Stomach (tissue), 9 donors: Measurements from ENCODE around the gene SCARF1. TPM values are rescaled to one million over a fixed set of nuclear protein-coding genes. Genes with fewer than 3 reads are reported as not detected.
A peak's percentile ranks its signal among the peaks of the same experiment; 100 is the strongest.

Experiments used
- DNase-seq, 2 donors: peaks; one replicate each; pipeline versions ENCODE4 v3.0.0 to v3.0.0-alpha.2; 2013 to 2019
- H3K27ac ChIP-seq, 5 donors: fragments of 200-600 bp in 4 of 5; sonication (generic) in 4 of 5; one replicate each; pipeline ENCODE4 v1.5.1; 2013 to 2019; ENCODE audit warnings: mild to moderate bottlenecking in 1 of 5, moderate library complexity in 1 of 5
- H3K27me3 ChIP-seq, 3 donors: fragments of 200-600 bp; sonication (generic); one replicate each; pipeline ENCODE4 v1.5.1; 2017 to 2019; ENCODE audit warnings: mixed run types in 1 of 3
- H3K36me3 ChIP-seq, 4 donors: fragments of 200-600 bp; sonication (generic); 1 replicate in 3 of 4; 2 replicates in 1 of 4; pipeline ENCODE4 v1.5.1; 2016 to 2019
- H3K4me1 ChIP-seq, 4 donors: fragments of 200-600 bp; sonication (generic); one replicate each; pipeline ENCODE4 v1.5.1; 2016 to 2019
- H3K4me3 ChIP-seq, 4 donors: fragments of 200-600 bp; sonication (generic) in 3 of 4; one replicate each; pipeline ENCODE4 v1.5.1; 2016 to 2019; ENCODE audit warnings: mild to moderate bottlenecking in 1 of 4
- H3K9me3 ChIP-seq, 4 donors: fragments of 200-600 bp; sonication (generic); one replicate each; pipeline ENCODE4 v1.5.1; 2016 to 2019
- CTCF ChIP-seq, 7 experiments: fragments of 450-650 bp in 4 of 7; fragments of 200-600 bp in 3 of 7; sonication (generic) in 3 of 7; IDR thresholded peaks; one replicate each; pipeline ENCODE4 v1.5.1; 2016 to 2019; ENCODE audit warnings: antibody characterized with exemption in 7 of 7, control low read depth in 2 of 7, mild to moderate bottlenecking in 1 of 7
- EP300 ChIP-seq: sonication (generic); formaldehyde crosslinking; IDR thresholded peaks from one replicate; pipeline ENCODE4 v1.6.1; 2017; ENCODE audit warnings: antibody characterized with exemption
- POLR2A ChIP-seq, 4 donors: fragments of 450-650 bp; IDR thresholded peaks; one replicate each; pipeline ENCODE4 v1.6.1; 2016; ENCODE audit warnings: antibody characterized with exemption in 4 of 4, control low read depth in 2 of 4, mild to moderate bottlenecking in 1 of 4, moderate library complexity in 1 of 4
- POLR2AphosphoS5 ChIP-seq, 3 donors: sonication (generic); formaldehyde crosslinking; IDR thresholded peaks; one replicate each; pipeline ENCODE4 v1.6.1; 2016; ENCODE audit warnings: antibody characterized with exemption in 3 of 3
- WGBS, 5 donors: extraction: QIAGEN DNeasy Blood & Tissue Kit in 3 of 5; methylation state at CpG; one replicate each; pipeline versions ENCODE4 v1.1.5 to v1.1.7; 2013 to 2018; 5-methylcytosine and 5-hydroxymethylcytosine counted together
- intact Hi-C: fragments of 100-400 bp; cut with DNase I; formaldehyde crosslinking; loops from one replicate; pipeline ENCODE4 v1.15.1; 2023; ENCODE audit warnings: low total_unique reads
- polyA plus RNA-seq, 3 donors: library from polyadenylated mRNA; stranded (reverse); fragments of 200-250 nt; gene quantifications; one replicate each; pipeline ENCODE4 v1.2.3, GENCODE V29; 2013
- small RNA-seq, 4 donors: library from RNA; depleted of rRNA; stranded (forward); fragments of <200 nt; gene quantifications; one replicate each; pipeline ENCODE3, GENCODE V24; 2016
- total RNA-seq, 5 donors: library from RNA; depleted of rRNA; stranded (reverse); fragments of >200 nt; gene quantifications; one replicate each; pipeline versions ENCODE4 v1.1.0 to v1.2.3, GENCODE V29; 2014 to 2016
- donor health status: healthy with polysubstance abuse.
- donor health status: Bipolar disorder and iron deficiency.
- donor health status: healthy.

SCARF1 gene
- total and polyA plus RNA-seq, 8 donors: 1.4 to 119 (median 5.6) TPM

- H3K4me3 ChIP-seq: no peak overlapping the region
- H3K27ac ChIP-seq: peak overlapping the region in 4 of 5 donors; percentile 72 to 88 (median 79)
- H3K27me3 ChIP-seq: no peaks in the 10 kb centered on the region
- 87 to 93% (median 89%) methylated on average over 33 of the region's 33 CpGs for WGBS, 5 donors
- H3K36me3 ChIP-seq: peaks cover 7 to 60% (median 53%) of the 10 kb centered on the region in 4 donors
- no peaks in the 10 kb centered on the region for H3K9me3 ChIP-seq
- TF ChIP-seq EP300 (no peak), CTCF (IDR thresholded peaks at IDR 0.05) (no peak), POLR2AphosphoS5 (IDR thresholded peaks at IDR 0.05) (no peak), POLR2A (IDR thresholded peaks at IDR 0.05) (no peak)
- DNase-seq: peak in 1 of 2 donors; percentile 23
- H3K4me1 ChIP-seq: peaks cover 14 to 28% (median 25%) of the 10 kb centered on the region in 4 donors
- intact Hi-C loops: no loop called here
Observed at GRCh38 chr17:1588821-1589585, 56.5 kb downstream of the SCARF1 start.

- Histone ChIP-seq H3K36me3 (peaks cover 7 to 53% (median 52%) of the 10 kb centered on the region in 4 donors), H3K27ac (no peak overlapping the region), H3K4me3 (no peak overlapping the region), H3K27me3 (no peaks in the 10 kb centered on the region), H3K4me1 (peaks cover 0 to 34% (median 26%) of the 10 kb centered on the region in 4 donors), H3K9me3 (no peaks in the 10 kb centered on the region)
- intact Hi-C loops: no loop called here
- WGBS, 5 donors: 90 to 97% (median 95%) methylated on average over 11 to 14 of the region's 14 CpGs
- DNase-seq: no peak
- TF ChIP-seq EP300: no peak
- TF ChIP-seq POLR2AphosphoS5 (IDR thresholded peaks at IDR 0.05): no peak
- no peak for TF ChIP-seq POLR2A (IDR thresholded peaks at IDR 0.05)
- TF ChIP-seq CTCF (IDR thresholded peaks at IDR 0.05): no peak
Observed at GRCh38 chr17:1584167-1584566, 61.4 kb downstream of the SCARF1 start.

Small RNAs within 50 kb of the gene (small RNA-seq; reads per million reads assigned to genes)
- gene RN7SL105P: 0 reads per million in 4 donors

Other genes starting within 250 kb of the SCARF1 start
- gene YWHAE, start 245.5 kb downstream of the SCARF1 start, total RNA-seq: 1,000 to 10,000 TPM in 2 of 5 donors, 100 to 1,000 TPM in 3; 335 to 1,151 (median 362) TPM
- gene YWHAE, start 245.5 kb downstream of the SCARF1 start, polyA plus RNA-seq: 100 to 1,000 TPM; 219 to 323 (median 254) TPM
- 10 to 100 TPM; 18.2 to 87.5 (median 53.5) TPM for gene CRK, start 189.5 kb downstream of the SCARF1 start, total RNA-seq
- gene CRK, start 189.5 kb downstream of the SCARF1 start, polyA plus RNA-seq: 10 to 100 TPM; 18.0 to 40.5 (median 32.9) TPM
- 100 to 1,000 TPM in 3 of 5 donors, 10 to 100 TPM in 2; 74.2 to 158 (median 107) TPM for gene MYO1C, start 153.0 kb downstream of the SCARF1 start, total RNA-seq
- 10 to 100 TPM; 45.2 to 61.3 (median 54.4) TPM for gene MYO1C, start 153.0 kb downstream of the SCARF1 start, polyA plus RNA-seq
- 10 to 100 TPM; 38.0 to 97.6 (median 93.4) TPM for gene INPP5K, start 129.1 kb downstream of the SCARF1 start, total RNA-seq
- 10 to 100 TPM; 22.9 to 27.1 (median 26.6) TPM for gene INPP5K, start 129.1 kb downstream of the SCARF1 start, polyA plus RNA-seq
- gene PITPNA, start 82.9 kb downstream of the SCARF1 start, total RNA-seq: 10 to 100 TPM; 12.1 to 61.7 (median 23.9) TPM
- 10 to 100 TPM; 19.5 to 27.0 (median 21.8) TPM for gene PITPNA, start 82.9 kb downstream of the SCARF1 start, polyA plus RNA-seq
- gene SLC43A2, start 16.9 kb downstream of the SCARF1 start, total RNA-seq: 10 to 100 TPM in 2 of 5 donors, 1 to 10 TPM in 2, under 1 TPM in 1; 0.29 to 15.8 (median 6.5) TPM
- gene SLC43A2, start 16.9 kb downstream of the SCARF1 start, polyA plus RNA-seq: 1 to 10 TPM; 1.8 to 5.9 (median 4.6) TPM
- 100 to 1,000 TPM in 1 of 5 donors, 10 to 100 TPM in 3, 1 to 10 TPM in 1; 8.6 to 284 (median 39.1) TPM for gene RILP, start 4.1 kb upstream of the SCARF1 start, total RNA-seq
- gene RILP, start 4.1 kb upstream of the SCARF1 start, polyA plus RNA-seq: 10 to 100 TPM; 15.6 to 32.4 (median 19.2) TPM
- 100 to 1,000 TPM; 126 to 252 (median 201) TPM for gene PRPF8, start 39.1 kb upstream of the SCARF1 start, total RNA-seq
- 10 to 100 TPM; 33.6 to 83.4 (median 38.4) TPM for gene PRPF8, start 39.1 kb upstream of the SCARF1 start, polyA plus RNA-seq
- gene TLCD2, start 64.6 kb upstream of the SCARF1 start, total RNA-seq: 1 to 10 TPM; 4.5 to 9.6 (median 8.1) TPM
- gene TLCD2, start 64.6 kb upstream of the SCARF1 start, polyA plus RNA-seq: 1 to 10 TPM; 2.8 to 3.7 (median 3.1) TPM
- gene WDR81, start 79.0 kb upstream of the SCARF1 start, total RNA-seq: 10 to 100 TPM; 13.4 to 56.5 (median 14.0) TPM
- 10 to 100 TPM in 2 of 3 donors, 1 to 10 TPM in 1; 9.3 to 10.6 (median 10.2) TPM for gene WDR81, start 79.0 kb upstream of the SCARF1 start, polyA plus RNA-seq
- gene SERPINF2, start 97.1 kb upstream of the SCARF1 start, total RNA-seq: 1 to 10 TPM in 2 of 5 donors, under 1 TPM in 3; 0.45 to 4.1 (median 0.87) TPM
- 1 to 10 TPM in 2 of 3 donors, under 1 TPM in 1; 0.92 to 5.2 (median 1.9) TPM for gene SERPINF2, start 97.1 kb upstream of the SCARF1 start, polyA plus RNA-seq
- gene SERPINF1, start 116.3 kb upstream of the SCARF1 start, total RNA-seq: 100 to 1,000 TPM in 4 of 5 donors, 10 to 100 TPM in 1; 72.4 to 334 (median 186) TPM
- 100 to 1,000 TPM in 1 of 3 donors, 10 to 100 TPM in 2; 45.5 to 126 (median 68.9) TPM for gene SERPINF1, start 116.3 kb upstream of the SCARF1 start, polyA plus RNA-seq
- 10 to 100 TPM in 3 of 5 donors, 1 to 10 TPM in 2; 4.7 to 21.0 (median 12.1) TPM for gene SMYD4, start 184.2 kb upstream of the SCARF1 start, total RNA-seq
- 1 to 10 TPM; 2.7 to 6.6 (median 3.8) TPM for gene SMYD4, start 184.2 kb upstream of the SCARF1 start, polyA plus RNA-seq
- 10 to 100 TPM; 10.3 to 57.5 (median 27.7) TPM for gene RPA1, start 184.3 kb upstream of the SCARF1 start, total RNA-seq
- gene RPA1, start 184.3 kb upstream of the SCARF1 start, polyA plus RNA-seq: 10 to 100 TPM; 14.9 to 24.7 (median 22.9) TPM